Measurements from ENCODE around the gene SPINT2.

DNA sequence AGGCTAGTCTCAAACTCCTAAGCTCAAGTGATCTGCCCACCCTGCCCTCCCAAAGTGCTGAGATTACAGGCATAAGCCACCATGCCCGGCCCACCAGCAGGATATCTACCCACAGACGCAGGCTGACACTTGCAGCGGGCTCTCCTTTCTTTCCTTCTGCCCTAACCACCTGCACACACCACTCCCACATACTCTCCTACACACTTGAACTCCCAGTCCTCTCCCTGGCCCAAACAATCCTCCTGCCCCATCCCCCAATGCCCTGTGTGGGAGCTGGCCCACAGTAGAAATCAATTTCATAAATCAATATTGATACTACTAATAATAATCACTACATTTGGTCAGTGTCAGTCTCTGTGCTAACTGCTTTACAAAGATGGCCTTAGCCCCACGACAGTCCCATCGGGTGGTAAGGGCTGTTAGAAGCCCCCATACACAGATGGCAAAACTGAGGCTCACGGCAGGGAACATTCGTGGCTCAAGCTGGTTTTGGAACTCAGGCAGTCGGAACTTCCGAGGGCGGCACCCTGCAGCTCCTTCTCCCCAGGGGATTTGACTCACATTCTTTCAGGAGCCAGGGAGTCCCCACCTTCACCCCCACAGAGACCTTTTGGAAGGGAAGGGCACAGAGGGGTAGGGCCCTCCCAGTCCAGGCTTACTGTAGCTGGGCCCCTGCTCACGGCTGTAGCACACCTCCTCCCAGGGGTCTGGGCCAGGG, 36.9 kb upstream of the SPINT2 start:
- TF ChIP-seq POLR2AphosphoS5 (IDR thresholded peaks at IDR 0.05) (no peak), EP300 (IDR thresholded peaks at IDR 0.05; ENCODE audit: low read depth) (no peak)
- TF ChIP-seq, protein P1, sequence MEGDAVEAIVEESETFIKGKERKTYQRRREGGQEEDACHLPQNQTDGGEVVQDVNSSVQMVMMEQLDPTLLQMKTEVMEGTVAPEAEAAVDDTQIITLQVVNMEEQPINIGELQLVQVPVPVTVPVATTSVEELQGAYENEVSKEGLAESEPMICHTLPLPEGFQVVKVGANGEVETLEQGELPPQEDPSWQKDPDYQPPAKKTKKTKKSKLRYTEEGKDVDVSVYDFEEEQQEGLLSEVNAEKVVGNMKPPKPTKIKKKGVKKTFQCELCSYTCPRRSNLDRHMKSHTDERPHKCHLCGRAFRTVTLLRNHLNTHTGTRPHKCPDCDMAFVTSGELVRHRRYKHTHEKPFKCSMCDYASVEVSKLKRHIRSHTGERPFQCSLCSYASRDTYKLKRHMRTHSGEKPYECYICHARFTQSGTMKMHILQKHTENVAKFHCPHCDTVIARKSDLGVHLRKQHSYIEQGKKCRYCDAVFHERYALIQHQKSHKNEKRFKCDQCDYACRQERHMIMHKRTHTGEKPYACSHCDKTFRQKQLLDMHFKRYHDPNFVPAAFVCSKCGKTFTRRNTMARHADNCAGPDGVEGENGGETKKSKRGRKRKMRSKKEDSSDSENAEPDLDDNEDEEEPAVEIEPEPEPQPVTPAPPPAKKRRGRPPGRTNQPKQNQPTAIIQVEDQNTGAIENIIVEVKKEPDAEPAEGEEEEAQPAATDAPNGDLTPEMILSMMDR (IDR thresholded peaks at IDR 0.05) = no peak
